ENCODE data around the gene SMYD3.

SMYD3 gene

DNA sequence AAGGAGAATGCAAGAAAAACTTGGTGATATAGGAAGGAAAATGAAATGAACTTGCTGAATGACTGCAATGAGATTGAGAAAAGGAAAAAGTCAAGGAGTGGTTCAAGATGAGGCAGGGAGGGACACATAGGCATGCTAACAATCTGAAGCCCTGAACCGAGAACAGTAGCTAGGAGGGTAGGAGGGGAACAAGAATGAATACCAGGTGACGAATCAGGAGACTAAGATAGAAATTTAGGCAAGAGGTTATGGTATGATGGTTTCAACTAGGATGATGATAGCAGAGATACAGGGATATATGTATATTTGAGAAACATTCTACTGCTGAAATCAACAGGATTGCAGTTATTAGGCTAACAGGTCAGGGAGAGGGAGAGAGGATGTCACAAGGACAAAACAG, 44.1 kb downstream of the SMYD3 start:
- TF ChIP-seq, protein P1, sequence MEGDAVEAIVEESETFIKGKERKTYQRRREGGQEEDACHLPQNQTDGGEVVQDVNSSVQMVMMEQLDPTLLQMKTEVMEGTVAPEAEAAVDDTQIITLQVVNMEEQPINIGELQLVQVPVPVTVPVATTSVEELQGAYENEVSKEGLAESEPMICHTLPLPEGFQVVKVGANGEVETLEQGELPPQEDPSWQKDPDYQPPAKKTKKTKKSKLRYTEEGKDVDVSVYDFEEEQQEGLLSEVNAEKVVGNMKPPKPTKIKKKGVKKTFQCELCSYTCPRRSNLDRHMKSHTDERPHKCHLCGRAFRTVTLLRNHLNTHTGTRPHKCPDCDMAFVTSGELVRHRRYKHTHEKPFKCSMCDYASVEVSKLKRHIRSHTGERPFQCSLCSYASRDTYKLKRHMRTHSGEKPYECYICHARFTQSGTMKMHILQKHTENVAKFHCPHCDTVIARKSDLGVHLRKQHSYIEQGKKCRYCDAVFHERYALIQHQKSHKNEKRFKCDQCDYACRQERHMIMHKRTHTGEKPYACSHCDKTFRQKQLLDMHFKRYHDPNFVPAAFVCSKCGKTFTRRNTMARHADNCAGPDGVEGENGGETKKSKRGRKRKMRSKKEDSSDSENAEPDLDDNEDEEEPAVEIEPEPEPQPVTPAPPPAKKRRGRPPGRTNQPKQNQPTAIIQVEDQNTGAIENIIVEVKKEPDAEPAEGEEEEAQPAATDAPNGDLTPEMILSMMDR (IDR thresholded peaks at IDR 0.05; ENCODE audit: control insufficient read depth, insufficient read depth, low read depth, low read length, missing control alignments): no peak
- no peak overlapping the region for H3K4me3 ChIP-seq (ENCODE audit: control insufficient read depth, low read depth, low read length)
- no peak for DNase-seq (ENCODE audit: low read depth)

DNA sequence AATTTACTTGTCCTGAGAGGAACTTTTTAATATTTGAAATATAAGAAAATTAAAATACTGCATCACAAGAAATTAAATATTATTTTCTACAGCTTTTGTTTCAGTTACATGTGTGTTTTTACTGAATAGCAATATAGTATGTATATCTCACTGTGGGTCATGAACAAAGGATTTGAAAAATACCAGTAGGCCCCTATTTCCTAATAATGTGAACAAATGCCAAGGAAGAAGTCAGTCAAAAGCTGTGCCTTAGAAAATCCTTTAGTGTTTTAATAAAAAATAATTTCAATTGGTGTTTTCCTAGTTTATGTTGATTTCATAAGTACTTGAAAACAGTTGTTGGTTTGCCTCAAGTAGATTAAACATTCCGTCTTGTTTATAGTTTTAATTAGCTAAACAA, 46.7 kb downstream of the SMYD3 start:
- DNase-seq (ENCODE audit: low read depth): no peak
- TF ChIP-seq, protein P1 (IDR thresholded peaks at IDR 0.05; ENCODE audit: control insufficient read depth, insufficient read depth, low read depth, low read length, missing control alignments): no peak
- no peak overlapping the region for H3K4me3 ChIP-seq (ENCODE audit: control insufficient read depth, low read depth, low read length)

DNA sequence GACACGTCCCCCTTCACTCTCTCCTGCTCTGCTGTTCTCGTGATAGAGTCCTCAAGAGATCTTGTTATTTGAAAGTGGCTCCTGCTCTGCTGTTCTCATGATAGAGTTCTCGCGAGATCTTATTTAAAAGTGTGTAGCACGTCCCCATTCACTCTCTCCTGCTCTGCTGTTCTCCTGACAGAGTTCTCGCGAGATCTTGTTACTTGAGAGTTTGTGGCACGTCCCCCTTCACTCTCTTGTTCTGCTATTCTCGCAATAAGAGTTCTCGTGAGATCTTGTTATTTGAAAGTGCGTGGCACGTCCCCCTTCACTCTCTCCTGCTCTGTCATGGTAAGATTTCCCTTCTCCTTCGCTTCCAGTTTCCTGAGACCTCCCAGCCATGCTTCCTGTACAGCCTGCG, 47.9 kb downstream of the SMYD3 start:
- no peak overlapping the region for H3K4me3 ChIP-seq (ENCODE audit: control insufficient read depth, low read depth, low read length)
- TF ChIP-seq, protein P1 (IDR thresholded peaks at IDR 0.05; ENCODE audit: control insufficient read depth, insufficient read depth, low read depth, low read length, missing control alignments): no peak
- no peak for DNase-seq (ENCODE audit: low read depth)

DNA sequence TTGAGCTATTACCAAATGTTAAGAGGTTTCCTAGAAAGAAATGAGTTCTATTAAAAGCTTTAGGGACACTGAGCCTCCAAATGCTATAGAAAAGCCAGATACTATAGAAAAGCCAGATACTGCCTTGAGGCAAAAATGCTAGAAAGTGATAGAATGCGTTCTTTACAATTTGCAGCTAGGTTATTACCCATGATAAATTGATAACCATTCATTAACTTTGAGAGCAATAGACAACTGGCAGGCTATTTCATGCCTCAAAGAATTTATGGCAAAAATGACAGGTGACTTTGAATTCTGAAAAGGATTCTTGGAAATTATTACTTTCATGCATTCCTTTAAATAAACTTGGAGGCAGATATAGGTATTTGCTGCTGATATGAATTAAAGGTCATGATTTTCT, 51.6 kb downstream of the SMYD3 start:
- DNase-seq (ENCODE audit: low read depth): no peak
- no peak overlapping the region for H3K4me3 ChIP-seq (ENCODE audit: control insufficient read depth, low read depth, low read length)

DNA sequence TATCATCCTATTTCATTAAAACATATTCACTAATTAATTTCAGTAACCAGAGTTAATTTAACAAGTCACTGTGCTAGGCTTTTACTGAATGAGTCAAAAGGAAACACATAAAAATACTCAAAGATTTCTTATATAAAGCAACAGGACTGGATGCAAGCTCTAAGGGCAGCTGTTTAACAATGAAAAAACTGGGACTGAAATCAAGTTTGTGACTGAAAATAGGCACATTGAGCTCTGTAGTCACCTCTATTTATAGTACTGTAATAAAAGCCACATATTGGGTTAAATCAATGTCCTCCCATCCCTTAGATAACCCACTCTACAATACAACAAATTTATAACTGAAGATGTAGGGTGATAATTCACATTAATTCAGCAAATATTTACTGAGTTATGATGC, 52.4 kb downstream of the SMYD3 start:
- DNase-seq (ENCODE audit: low read depth): no peak
- H3K4me3 ChIP-seq (ENCODE audit: control insufficient read depth, low read depth, low read length): no peak overlapping the region
- TF ChIP-seq, protein P1 (IDR thresholded peaks at IDR 0.05; ENCODE audit: control insufficient read depth, insufficient read depth, low read depth, low read length, missing control alignments): no peak

More for the DNA sequence above, 51.6 kb downstream of the SMYD3 start:
- TF ChIP-seq, protein P1 (IDR thresholded peaks at IDR 0.05; ENCODE audit: control insufficient read depth, insufficient read depth, low read depth, low read length, missing control alignments): no peak

DNA sequence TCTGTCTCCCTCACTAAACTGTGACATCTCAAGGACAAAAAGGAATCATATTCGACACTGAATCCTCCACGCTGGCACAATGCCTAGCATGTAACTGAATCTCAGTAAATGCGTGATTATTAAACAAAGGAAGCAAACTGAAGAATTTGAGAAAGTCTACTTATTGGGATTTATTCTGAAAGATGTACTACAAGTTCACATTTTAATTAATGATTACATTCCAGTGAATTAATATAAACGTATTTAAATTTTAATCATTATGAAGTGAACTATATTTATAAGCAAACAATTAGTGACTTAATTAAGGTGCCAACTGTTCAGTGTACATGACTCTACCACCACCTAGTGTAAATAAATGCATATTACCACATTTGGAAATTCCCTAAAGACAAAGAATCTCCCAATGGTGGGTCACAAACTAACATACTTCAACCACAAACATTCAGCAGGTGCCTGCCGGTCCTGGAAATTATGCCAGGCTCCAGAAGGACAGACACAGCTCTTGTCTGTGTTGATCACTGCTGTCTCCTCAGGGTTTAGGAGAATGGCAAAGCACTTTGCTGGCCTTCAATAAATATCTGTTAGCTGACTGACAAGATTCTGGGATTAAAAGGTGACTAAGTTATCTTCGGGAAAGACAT, 56.3 kb downstream of the SMYD3 start:
- no peak for DNase-seq (ENCODE audit: low read depth)
- TF ChIP-seq, protein P1 (IDR thresholded peaks at IDR 0.05; ENCODE audit: control insufficient read depth, insufficient read depth, low read depth, low read length, missing control alignments): peak; percentile 61
- H3K4me3 ChIP-seq (ENCODE audit: control insufficient read depth, low read depth, low read length): no peak overlapping the region
